Measurements from ENCODE around the gene LRMDA. TPM values are rescaled to one million over a fixed set of nuclear protein-coding genes. Genes with fewer than 3 reads are reported as not detected.

LRMDA gene
- total and polyA plus RNA-seq, 2 donors (not counting 3 experiments of a cell fraction or from before 2014, with no cell fraction given) = 9.7 to 18.0 TPM

DNA sequence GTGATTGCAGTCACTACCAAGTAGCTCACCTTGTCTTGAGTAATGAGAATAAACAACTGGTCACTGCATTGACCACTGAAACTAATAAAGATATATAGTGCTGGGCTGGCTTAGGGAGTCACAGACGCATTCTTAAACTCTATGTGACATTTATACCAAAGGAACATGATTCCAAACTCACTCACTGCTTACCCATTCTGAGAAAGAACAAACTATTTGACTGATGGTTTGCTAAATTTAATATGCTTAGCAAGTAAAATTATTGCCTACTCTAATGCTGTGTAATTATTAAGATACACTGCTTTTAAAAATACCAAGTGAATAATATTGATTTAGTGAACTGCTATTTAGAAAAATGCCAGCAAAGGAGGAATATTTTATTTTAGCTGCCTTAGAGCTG is 191.1 kb downstream of the LRMDA start:
- no peak overlapping the region for H3K4me2 ChIP-seq (ENCODE audit: insufficient read depth, low read length)
- no peak for FAIRE-seq
- H2AFZ ChIP-seq (ENCODE audit: low read depth, low read length) = no peak overlapping the region
- no TSS peak for BruUV-seq (replicated peaks)
- H3K9ac ChIP-seq (replicated peaks; ENCODE audit: extremely low read depth, insufficient read depth, low read length) = no peak overlapping the region
- no peaks in the 10 kb centered on the region for H3K4me1 ChIP-seq (ENCODE audit: control insufficient read depth, extremely low read depth, insufficient read depth, low read length)
- intact Hi-C loops (cut with micrococcal nuclease) (no loop called here), dilution Hi-C loops (cut with MboI; ENCODE audit: extremely low pct_ligation_motif_present, low sequenced_read_pairs) (no loop called here)
- DNase-seq (ENCODE audit: low read depth, low spot score) = no peak
- no peaks in the 10 kb centered on the region for H3K36me3 ChIP-seq (ENCODE audit: control insufficient read depth in 2 of 2, extremely low read depth in 1 of 2, insufficient read depth in 2 of 2, low read length in 2 of 2)
- TF ChIP-seq, protein P1, sequence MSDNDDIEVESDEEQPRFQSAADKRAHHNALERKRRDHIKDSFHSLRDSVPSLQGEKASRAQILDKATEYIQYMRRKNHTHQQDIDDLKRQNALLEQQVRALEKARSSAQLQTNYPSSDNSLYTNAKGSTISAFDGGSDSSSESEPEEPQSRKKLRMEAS (IDR thresholded peaks at IDR 0.05; ENCODE audit: insufficient read depth, insufficient read length) = no peak
- TF ChIP-seq POLR2AphosphoS5 (IDR thresholded peaks at IDR 0.05; ENCODE audit: insufficient read depth, low read depth, low read length) (no peak), EZH2 (IDR thresholded peaks at IDR 0.05; ENCODE audit: borderline replicate concordance, low read depth, low read length, severe bottlenecking) (no peak), POLR2A (IDR thresholded peaks at IDR 0.05; ENCODE audit: low read depth, low read length) (no peak), MYC (IDR thresholded peaks at IDR 0.05; ENCODE audit: low read depth, low read length) (no peak), GATA2 (IDR thresholded peaks at IDR 0.05; ENCODE audit: insufficient read depth, insufficient read length, low read depth, low read length) (no peak), JUN (IDR thresholded peaks at IDR 0.05; ENCODE audit: borderline replicate concordance, insufficient read depth, insufficient read length, low read depth) (no peak), FOS (IDR thresholded peaks at IDR 0.05; ENCODE audit: borderline replicate concordance, insufficient read depth, low read length) (no peak)
- TF ChIP-seq, protein P2, sequence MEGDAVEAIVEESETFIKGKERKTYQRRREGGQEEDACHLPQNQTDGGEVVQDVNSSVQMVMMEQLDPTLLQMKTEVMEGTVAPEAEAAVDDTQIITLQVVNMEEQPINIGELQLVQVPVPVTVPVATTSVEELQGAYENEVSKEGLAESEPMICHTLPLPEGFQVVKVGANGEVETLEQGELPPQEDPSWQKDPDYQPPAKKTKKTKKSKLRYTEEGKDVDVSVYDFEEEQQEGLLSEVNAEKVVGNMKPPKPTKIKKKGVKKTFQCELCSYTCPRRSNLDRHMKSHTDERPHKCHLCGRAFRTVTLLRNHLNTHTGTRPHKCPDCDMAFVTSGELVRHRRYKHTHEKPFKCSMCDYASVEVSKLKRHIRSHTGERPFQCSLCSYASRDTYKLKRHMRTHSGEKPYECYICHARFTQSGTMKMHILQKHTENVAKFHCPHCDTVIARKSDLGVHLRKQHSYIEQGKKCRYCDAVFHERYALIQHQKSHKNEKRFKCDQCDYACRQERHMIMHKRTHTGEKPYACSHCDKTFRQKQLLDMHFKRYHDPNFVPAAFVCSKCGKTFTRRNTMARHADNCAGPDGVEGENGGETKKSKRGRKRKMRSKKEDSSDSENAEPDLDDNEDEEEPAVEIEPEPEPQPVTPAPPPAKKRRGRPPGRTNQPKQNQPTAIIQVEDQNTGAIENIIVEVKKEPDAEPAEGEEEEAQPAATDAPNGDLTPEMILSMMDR (IDR thresholded peaks at IDR 0.05; ENCODE audit: extremely low read depth in 1 of 2, insufficient read depth in 1 of 2, low read depth in 1 of 2, low read length in 2 of 2) = no peak
- H3K9me3 ChIP-seq (replicated peaks; ENCODE audit: control insufficient read depth, insufficient read depth, low read length) = no peaks in the 10 kb centered on the region
- ChIA-PET POLR2A (no interaction called here), CTCF (no interaction called here)
- no peaks in the 10 kb centered on the region for H3K27me3 ChIP-seq (ENCODE audit: control insufficient read depth in 2 of 2, insufficient read depth in 2 of 2, low read length in 2 of 2)
- no peak overlapping the region for H3K27ac ChIP-seq (ENCODE audit: insufficient read depth, low read depth, low read length)
- H3K9me1 ChIP-seq (replicated peaks; ENCODE audit: control insufficient read depth, extremely low read depth, insufficient read depth, low read length) = no peaks in the 10 kb centered on the region
- H4K20me1 ChIP-seq (replicated peaks; ENCODE audit: control insufficient read depth, extremely low read depth, insufficient read depth, low read length) = no peaks in the 10 kb centered on the region
- no peaks in the 10 kb centered on the region for H3K79me2 ChIP-seq (ENCODE audit: control insufficient read depth, insufficient read depth, low read length)
- H3K4me3 ChIP-seq (replicated peaks in 1 of 3; ENCODE audit: insufficient read depth in 1 of 3, low read depth in 1 of 3, low read length in 3 of 3) = no peak overlapping the region
